OCI-M1 (cell line): Measurements from ENCODE around the gene SLC1A7.
A peak's percentile ranks its signal among the peaks of the same experiment; 100 is the strongest.

Experiments used
- DNase-seq: peaks from one replicate; lab custom pipeline; 2025; lab: John Stamatoyannopoulos, UW

The SLC1A7 gene

GRCh38 chr1:53116307-53116810 is 26.1 kb downstream of the SLC1A7 start:
- DNase-seq, result no peak

- peak; percentile 49 for DNase-seq
Observed at GRCh38 chr1:53115403-53116306, 26.8 kb downstream of the SLC1A7 start.

GRCh38 chr1:53114581-53115400 is 27.6 kb downstream of the SLC1A7 start:
- DNase-seq, result no peak

- no peak for DNase-seq
Observed at GRCh38 chr1:53114090-53114489, 28.3 kb downstream of the SLC1A7 start.

GRCh38 chr1:53112861-53113260 is 29.6 kb downstream of the SLC1A7 start:
- no peak for DNase-seq

GRCh38 chr1:53112271-53112774 is 30.1 kb downstream of the SLC1A7 start:
- DNase-seq, result no peak

- no peak for DNase-seq
Observed at GRCh38 chr1:53111693-53112092, 30.7 kb downstream of the SLC1A7 start.

- no peak for DNase-seq
Observed at GRCh38 chr1:53111073-53111556, 31.3 kb downstream of the SLC1A7 start.

- peak; percentile 64 for DNase-seq
Observed at GRCh38 chr1:53110370-53111072, 31.9 kb downstream of the SLC1A7 start.

GRCh38 chr1:53108646-53109580 is 33.5 kb downstream of the SLC1A7 start:
- no peak for DNase-seq

- no peak for DNase-seq
Observed at GRCh38 chr1:53107570-53108322, 34.7 kb downstream of the SLC1A7 start.

GRCh38 chr1:53107090-53107489 is 35.3 kb downstream of the SLC1A7 start:
- DNase-seq, result no peak

- no peak for DNase-seq
Observed at GRCh38 chr1:53104289-53104913, 38.0 kb downstream of the SLC1A7 start.

- no peak for DNase-seq
Observed at GRCh38 chr1:53094533-53094919, 47.9 kb downstream of the SLC1A7 start.

- no peak for DNase-seq
Observed at GRCh38 chr1:53093778-53094532, 48.5 kb downstream of the SLC1A7 start.

GRCh38 chr1:53093451-53093754 is 49.0 kb downstream of the SLC1A7 start:
- DNase-seq, result no peak

- DNase-seq, result no peak
Observed at GRCh38 chr1:53092659-53093450, 49.6 kb downstream of the SLC1A7 start.
